Measurements from ENCODE around the gene REV3L.

- TF ChIP-seq U2AF2 (IDR thresholded peaks at IDR 0.05; ENCODE audit: low read depth, low read length) (no peak), ZNF274 (CRISPR knock-in tag; IDR thresholded peaks at IDR 0.05) (no peak), ZNF12 (CRISPR knock-in tag; IDR thresholded peaks at IDR 0.05) (no peak), CREM (IDR thresholded peaks at IDR 0.05) (no peak), CREM (CRISPR knock-in tag; IDR thresholded peaks at IDR 0.05) (no peak), SMAD1 (CRISPR knock-in tag; IDR thresholded peaks at IDR 0.05; ENCODE audit: borderline replicate concordance, low read depth) (no peak), POLR2A (IDR thresholded peaks at IDR 0.05; ENCODE audit: insufficient read depth in 1 of 2, low read depth in 2 of 2, low read length in 2 of 2) (no peak), ZNF878 (CRISPR knock-in tag; IDR thresholded peaks at IDR 0.05) (no peak)
These were observed 185.2 kb downstream of the REV3L start for GRCh38 chr6:111297776-111298175.

Data from HepG2 (cell line).